Islet of Langerhans (tissue), 1 donor: ENCODE measurements around the gene DOK7.
"Not testable (repeated sequence)": the region's sequence is repeated elsewhere in the genome, so short reads cannot be mapped to it uniquely, and the experiment has no call there.

Source experiments
- FAIRE-seq: peaks from one replicate; lab custom pipeline; 2011; peaks lifted over from hg19 to GRCh38; lab: Jason Lieb, UNC

The DOK7 gene

GRCh38 chr4:3442959-3443749, 20.0 kb upstream of the DOK7 start:
- no peak for FAIRE-seq

DNA sequence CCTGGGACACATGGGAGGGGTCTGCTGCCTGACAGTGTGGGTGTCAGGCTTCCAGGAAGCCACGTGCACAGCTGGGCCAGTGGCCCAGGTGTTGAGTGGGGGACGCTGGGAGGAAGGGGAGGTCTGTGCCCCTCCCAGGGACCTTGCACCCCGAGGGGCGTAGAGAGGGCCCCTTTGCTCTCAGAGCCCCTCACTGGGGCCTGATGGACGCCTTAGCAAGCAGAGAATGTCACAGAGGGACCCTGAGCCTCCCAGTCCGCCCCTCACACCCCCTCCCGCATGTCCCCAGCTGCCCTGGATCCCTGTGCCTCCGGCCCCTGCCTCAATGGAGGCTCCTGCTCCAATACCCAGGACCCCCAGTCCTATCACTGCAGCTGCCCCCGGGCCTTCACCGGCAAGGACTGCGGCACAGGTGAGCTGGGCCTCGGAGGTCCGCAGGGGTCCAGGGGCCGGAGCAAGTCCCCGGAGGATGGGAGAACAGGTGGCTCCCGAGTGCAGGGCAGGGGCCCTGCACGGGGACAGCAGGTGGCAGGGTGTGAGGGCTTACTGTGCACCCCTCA, 19.3 kb upstream of the DOK7 start:
- no peak for FAIRE-seq

DNA sequence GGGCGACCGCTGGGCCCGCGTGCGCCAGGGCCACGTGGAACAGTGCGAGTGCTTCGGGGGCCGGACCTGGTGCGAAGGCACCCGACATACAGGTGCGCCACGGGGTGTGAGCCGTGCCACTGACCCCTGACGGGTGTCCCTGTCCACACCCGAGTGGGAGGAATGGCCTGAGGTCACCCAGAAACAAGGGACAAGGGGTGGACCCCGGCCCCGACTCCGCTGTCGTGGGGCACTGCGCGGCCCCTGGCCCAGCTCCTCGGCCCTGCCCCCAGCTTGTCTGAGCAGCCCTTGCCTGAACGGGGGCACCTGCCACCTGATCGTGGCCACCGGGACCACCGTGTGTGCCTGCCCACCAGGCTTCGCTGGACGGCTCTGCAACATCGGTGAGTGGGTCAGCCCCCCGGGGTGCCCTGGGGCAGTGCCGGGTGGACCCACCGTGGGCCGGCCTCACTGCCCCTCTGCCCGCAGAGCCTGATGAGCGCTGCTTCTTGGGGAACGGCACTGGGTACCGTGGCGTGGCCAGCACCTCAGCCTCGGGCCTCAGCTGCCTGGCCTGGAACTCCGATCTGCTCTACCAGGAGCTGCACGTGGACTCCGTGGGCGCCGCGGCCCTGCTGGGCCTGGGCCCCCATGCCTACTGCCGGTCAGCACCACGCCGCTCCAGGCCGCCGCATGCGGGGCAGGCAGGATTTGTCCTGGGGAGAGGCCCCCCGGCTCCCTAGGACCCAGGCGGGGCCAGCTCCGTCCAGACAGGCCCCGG, 18.6 kb upstream of the DOK7 start:
- FAIRE-seq = no peak

GRCh38 chr4:3445111-3445820, 17.8 kb upstream of the DOK7 start:
- FAIRE-seq = no peak

DNA sequence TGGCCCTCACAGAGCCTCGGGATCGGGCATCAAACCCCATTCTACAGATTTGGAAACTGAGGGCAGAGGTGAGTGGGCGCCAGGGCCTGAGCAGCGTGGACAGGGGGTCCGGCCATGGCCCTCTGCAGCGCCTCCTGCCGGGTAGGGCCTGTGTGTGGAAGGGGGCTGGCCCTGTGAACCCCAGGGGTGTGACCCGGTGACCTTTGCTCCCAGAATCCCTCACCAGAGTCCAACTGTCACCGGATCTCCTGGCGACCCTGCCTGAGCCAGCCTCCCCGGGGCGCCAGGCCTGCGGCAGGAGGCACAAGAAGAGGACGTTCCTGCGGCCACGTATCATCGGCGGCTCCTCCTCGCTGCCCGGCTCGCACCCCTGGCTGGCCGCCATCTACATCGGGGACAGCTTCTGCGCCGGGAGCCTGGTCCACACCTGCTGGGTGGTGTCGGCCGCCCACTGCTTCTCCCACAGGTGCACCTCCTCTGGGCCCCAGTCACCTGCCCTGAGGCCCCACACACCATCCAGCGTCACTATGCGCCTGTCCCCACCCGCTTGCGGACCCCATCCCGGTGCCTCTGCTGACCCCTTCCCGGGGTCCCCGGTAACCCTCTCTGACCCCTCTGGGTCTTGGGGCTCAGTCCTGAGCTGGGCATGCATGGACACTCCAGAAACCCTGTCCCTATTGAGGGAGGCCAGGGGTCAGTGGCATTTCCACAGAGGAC, 17.1 kb upstream of the DOK7 start:
- no peak for FAIRE-seq

- no peak for FAIRE-seq
Measured at GRCh38 chr4:3446631-3447320, 16.3 kb upstream of the DOK7 start.

GRCh38 chr4:3447431-3448395, 15.4 kb upstream of the DOK7 start:
- no peak for FAIRE-seq

- no peak for FAIRE-seq
Measured at GRCh38 chr4:3449047-3449573, 14.0 kb upstream of the DOK7 start.

DNA sequence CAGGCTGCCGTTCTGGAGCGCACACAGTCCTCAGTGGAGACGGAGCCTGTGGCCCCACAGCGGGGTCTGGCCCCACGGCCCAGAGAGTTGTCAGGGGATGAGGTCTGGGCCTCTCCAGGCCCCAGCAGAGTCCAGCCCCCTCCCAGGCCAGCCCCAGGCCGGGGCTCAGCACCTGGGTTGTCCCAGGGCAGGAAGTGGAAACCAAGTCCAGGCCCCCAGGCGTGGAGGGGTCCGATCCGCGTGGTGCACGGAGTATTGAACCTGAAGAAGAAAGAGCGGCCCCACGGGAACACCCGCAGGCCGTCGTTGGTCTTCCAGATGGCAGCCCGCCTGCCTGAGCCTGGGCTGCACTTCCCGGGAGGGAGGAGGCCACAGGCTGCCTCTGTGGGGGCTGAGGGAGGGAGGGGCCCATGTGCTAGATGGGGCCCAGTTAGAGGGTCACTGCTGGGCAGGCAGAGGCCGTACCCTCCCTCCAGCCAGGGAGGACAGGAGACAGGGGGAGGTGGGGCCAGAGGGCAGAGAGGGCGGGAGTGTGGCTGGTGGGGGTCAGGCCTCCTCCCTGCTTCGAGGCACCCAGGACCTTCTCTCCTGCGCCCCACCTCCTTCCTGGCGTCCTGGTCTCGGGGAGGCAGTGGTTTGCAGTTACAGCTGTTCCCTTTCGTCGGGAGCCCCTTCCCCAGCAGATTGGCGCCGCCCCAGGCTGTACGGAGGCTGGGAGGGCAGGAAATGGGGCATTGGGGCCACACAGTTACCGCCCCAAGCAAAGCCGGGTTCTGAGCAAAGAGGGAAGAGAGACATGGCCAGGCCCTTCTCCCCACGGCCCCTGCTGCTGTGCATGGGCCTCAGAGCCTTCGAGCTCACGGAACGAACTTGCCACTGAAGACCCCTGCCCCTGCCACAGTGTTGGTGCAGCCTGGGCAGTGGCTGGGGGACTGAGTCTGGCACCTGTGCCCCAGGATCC, 13.3 kb upstream of the DOK7 start:
- FAIRE-seq = no peak

DNA sequence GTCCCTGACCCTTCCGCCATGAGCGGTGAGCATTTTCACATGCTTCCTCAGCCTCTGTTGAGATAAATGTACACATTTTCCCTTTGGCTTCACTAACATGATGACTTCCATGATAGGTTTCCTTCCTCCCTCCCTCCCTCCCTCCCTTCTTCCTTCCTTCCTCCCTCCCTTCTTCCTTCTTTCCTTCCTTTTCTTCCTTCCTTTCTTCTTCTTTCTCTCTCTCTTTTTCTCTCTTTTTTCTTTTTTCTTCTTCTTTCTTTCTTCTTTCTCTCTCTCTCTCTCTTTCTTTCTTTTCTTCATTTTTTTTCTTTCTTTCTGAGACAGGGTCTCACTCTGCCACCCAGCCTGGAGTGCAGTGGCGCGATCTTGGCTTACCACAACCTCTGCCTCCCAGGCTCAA, 12.5 kb upstream of the DOK7 start:
- no peak for FAIRE-seq

DNA sequence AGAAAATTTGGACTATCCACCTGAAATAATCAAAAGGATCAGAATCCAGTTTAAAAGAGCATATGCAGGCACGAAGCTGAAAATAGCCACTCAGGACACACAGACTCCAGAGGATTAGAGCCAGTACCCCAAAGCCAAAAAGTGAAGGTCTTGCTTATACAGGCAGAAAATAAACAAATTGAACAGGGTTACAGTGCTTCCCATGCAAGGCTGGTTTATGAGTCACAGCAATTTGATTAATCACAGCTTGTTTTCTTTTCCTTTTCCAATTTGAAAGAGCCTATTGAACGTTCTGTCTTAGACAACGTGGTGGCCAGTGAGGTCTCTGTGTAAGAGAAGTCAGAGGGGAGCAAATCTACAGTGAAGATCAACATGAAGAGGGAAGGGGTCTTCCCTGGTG, 11.2 kb upstream of the DOK7 start:
- peak; percentile 68 for FAIRE-seq

DNA sequence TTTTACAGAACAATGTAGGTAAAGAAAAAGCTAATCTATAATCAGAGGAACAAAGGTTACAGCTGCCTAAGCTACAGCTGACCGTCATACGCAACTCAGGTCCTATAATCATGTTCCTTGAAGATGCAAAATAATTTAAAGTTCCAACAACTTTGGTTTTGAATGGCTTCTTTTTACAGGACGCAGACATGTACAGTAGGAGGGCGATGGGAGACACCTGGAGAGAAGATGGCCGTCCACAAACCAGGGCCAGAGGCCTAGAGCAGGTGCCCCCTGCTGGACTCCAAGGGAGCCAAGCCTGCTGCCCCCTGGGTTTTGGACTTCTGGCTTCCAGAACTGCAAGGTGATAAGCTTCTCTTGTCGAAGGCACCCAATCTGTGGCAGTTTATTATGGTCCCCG, 10.7 kb upstream of the DOK7 start:
- FAIRE-seq = no peak

DNA sequence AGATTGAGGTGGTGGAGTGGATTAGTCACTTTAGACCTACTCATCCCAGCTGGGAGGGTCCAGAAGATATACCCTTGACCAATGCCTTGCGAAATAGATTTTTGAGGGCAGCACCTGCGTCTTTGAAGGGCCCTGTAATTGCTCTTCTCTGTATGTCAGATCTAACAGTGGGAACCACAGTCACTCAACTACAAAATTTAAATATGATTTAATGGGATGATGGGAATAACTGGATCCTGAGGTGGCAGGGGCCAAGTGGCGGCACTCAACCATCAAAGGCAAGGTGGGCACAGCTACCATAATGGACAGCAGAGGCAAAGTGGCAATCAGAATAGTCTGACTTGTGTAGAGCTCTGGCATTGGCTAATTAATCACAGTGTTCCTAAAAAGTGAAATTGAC, 7.5 kb upstream of the DOK7 start:
- not testable (repeated sequence) for FAIRE-seq

DNA sequence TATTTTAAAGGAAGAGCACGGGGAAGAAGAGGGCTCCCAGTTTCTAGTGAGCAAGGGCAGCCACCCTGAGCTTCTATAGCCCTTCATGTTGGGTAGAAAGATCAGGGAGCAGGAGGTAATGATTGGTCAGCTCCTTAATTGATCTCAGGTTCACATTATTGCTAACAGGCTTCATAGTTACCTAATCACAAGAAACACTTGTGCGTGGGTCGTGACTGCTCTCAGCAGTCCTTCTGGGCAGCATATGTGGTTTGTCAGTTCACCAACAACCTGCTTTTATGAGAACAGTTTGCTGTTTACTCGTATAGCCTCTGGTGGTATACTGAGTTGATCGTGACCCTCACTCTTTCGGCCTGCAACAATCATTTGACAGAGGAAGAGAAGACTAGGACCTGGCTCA, 4.7 kb upstream of the DOK7 start:
- no peak for FAIRE-seq

DNA sequence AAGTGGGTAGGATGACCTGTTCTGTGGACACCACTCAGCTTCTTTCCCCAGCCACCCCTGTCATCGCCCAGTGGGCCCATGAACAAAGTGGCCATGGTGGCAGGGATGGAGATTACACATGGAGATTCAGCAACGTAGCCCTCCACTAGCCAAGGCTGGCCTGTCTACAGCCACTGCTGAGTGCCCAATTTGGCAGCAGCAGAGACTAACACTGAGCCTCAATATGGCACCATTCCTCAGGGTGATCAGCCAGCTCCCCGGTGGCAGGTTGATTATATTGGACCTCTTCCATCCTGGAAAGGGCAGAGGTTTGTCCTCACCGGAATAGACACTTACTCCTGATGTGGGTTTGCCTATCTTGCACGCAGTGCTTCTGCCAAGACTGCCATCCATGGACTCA, 4.0 kb upstream of the DOK7 start:
- FAIRE-seq = not testable (repeated sequence)

DNA sequence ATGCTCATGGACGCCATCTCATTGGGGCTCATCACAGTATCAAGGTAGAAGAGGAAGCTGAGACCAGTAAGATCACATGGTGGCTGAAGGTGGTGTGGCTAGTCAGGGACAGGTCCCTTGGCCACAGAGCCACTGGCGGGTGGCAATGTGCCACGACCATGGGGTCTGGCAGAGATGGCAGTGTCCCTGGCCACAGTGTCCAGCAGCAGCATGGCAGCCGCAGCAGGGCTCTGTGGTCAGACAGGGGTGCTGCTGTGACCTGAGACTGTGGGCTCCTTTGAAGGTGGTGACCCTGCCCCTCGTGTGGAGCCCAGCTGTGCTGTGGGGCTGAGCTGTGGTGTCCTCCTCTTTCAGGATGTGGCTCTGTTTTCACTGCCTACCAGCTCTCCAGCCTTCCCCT, 2.2 kb upstream of the DOK7 start:
- FAIRE-seq = no peak

DNA sequence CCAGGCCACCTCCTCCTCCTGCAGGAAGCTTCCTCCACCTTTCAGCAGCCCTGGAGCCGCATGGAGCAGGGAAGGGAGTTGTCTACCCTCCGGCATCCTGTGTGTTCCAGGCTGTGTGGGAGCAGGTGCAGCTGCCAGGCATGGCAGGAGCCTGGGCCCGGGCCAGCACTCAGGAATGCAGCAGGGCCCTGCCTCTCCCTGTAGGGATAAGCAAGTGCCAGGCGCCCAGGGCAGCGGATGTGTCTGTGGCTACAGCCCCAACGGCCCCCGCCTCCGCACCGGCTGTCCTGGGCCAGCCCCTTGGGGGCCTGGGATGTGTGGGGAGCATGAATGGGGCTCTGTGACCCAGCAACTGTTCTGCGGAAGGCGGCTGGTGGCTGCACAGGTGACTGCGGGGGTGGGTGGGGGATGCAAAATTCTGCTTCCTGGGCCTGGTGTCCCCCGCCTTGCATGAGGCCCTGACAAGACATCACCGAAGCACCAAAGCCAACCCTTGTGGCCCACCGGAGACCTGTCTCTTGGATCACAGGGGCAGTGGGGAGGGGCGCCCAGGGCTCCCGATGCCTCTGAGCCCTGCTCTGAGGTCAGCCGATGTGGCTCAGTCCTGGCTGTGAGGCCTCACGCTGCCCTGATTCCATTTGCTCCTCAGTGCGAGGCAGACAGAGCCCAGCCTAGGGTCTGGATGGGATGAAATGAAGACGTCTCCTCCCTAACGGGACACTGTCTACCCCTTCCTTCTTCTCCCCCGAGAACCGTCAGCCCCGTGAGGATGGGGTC, 1.4 kb upstream of the DOK7 start:
- FAIRE-seq = no peak

GRCh38 chr4:3462321-3462789, 751 bp upstream of the DOK7 start:
- no peak for FAIRE-seq
